Panc1 (cell line): ENCODE measurements around the gene INPP4B. TPM values are rescaled to one million over a fixed set of nuclear protein-coding genes. Genes with fewer than 3 reads are reported as not detected.

ENCODE experiments used
- ATAC-seq: fragments of 200-7000 bp; cut with Tn5 transposase; 2 replicates; pipeline ENCODE4 v1.9.1; 2020; ENCODE audit warnings: mild to moderate bottlenecking, moderate library complexity
- BruUV-seq: library from RNA; stranded (reverse); fragments of 400-500 nt; replicated peaks from 2 replicates; lab custom pipeline; 2021; lab: Mats Ljungman, UMichigan
- CTCF ChIA-PET: fragments of 300-600 bp; sonication (Branson Sonifier 250); formaldehyde crosslinking; loops from one replicate; lab custom pipeline; 2022; ENCODE audit warnings: antibody characterized with exemption; lab: Charles Lee
- POLR2A ChIA-PET: fragments of 300-600 bp; sonication (Branson Sonifier 250); formaldehyde crosslinking; loops from one replicate; lab custom pipeline; 2022; ENCODE audit warnings: antibody characterized with exemption; lab: Charles Lee
- DNase-seq: peaks from one replicate; pipeline ENCODE4 v3.0.0-alpha.2; 2010; ENCODE audit warnings: low read depth, low spot score
- H3K27ac ChIP-seq: 2 replicates; pipeline ENCODE4 v1.5.1; 2011; ENCODE audit warnings: mild to moderate bottlenecking, low read length, inconsistent platforms
- H3K27me3 ChIP-seq: fragments of 200-500 bp; sonication (Bioruptor generic); 2 replicates; pipeline ENCODE4 v1.6.0; 2014; ENCODE audit warnings: low read length, inconsistent platforms; ENCODE audit not compliant: control insufficient read depth, insufficient read depth
- H3K36me3 ChIP-seq: fragments of 200-500 bp; sonication (Bioruptor generic); 2 replicates; pipeline ENCODE4 v1.5.1; 2014; ENCODE audit warnings: inconsistent platforms, mild to moderate bottlenecking, low read length, moderate library complexity; ENCODE audit not compliant: control insufficient read depth, insufficient read depth
- H3K4me1 ChIP-seq: 2 replicates; pipeline ENCODE4 v1.5.1; 2011; ENCODE audit warnings: inconsistent platforms, mild to moderate bottlenecking, low read length, moderate library complexity; ENCODE audit not compliant: control insufficient read depth, insufficient read depth
- H3K4me3 ChIP-seq, 2 experiments: 2 replicates each; pipeline ENCODE4 v1.5.1; 2011 to 2012; ENCODE audit warnings: low read depth in 2 of 2, low read length in 2 of 2, mild to moderate bottlenecking in 2 of 2, inconsistent platforms in 1 of 2, moderate library complexity in 1 of 2
- H3K9me3 ChIP-seq: fragments of 200-500 bp; sonication (Bioruptor generic); 2 replicates; pipeline ENCODE4 v1.5.1; 2014; ENCODE audit warnings: low read depth, mild to moderate bottlenecking, inconsistent platforms, low read length, moderate library complexity; ENCODE audit not compliant: control insufficient read depth, insufficient read depth
- CTCF ChIP-seq: fragments of 450-650 bp; IDR thresholded peaks from 2 replicates; pipeline ENCODE4 v1.5.1; 2017; ENCODE audit warnings: mild to moderate bottlenecking
- POLR2AphosphoS5 ChIP-seq: IDR thresholded peaks from 2 replicates; pipeline ENCODE4 v1.6.1; 2012; ENCODE audit warnings: mild to moderate bottlenecking, low read depth, low read length, moderate library complexity
- REST ChIP-seq, 2 experiments: IDR thresholded peaks; 2 replicates each; pipeline ENCODE4 v1.6.1; 2011 to 2012; ENCODE audit warnings: low read depth in 2 of 2, control low read depth in 1 of 2, low read length in 1 of 2, mild to moderate bottlenecking in 1 of 2, moderate library complexity in 1 of 2; ENCODE audit not compliant: insufficient read depth in 1 of 2
- SIN3A ChIP-seq: IDR thresholded peaks from 2 replicates; pipeline ENCODE4 v1.6.1; 2012; ENCODE audit warnings: low read depth, mild to moderate bottlenecking, low read length, moderate library complexity, borderline replicate concordance; ENCODE audit not compliant: insufficient read depth
- TCF7L2 ChIP-seq: IDR thresholded peaks from 2 replicates; pipeline ENCODE4 v1.6.1; 2011; ENCODE audit warnings: mild to moderate bottlenecking, low read depth, low read length, inconsistent platforms
- in situ Hi-C: cut with HindIII; loops from 2 replicates; pipeline ENCODE4 v1.10.0; 2016; ENCODE audit warnings: low sequenced_read_pairs, low pct_unique_long_range_greater_than_20kb
- intact Hi-C: fragments of 100-400 bp; cut with micrococcal nuclease; formaldehyde crosslinking; loops from one replicate; pipeline ENCODE4 v1.10.0; 2022; ENCODE audit not compliant: unreplicated experiment
- total RNA-seq: library from RNA; stranded (reverse); gene quantifications from one replicate; pipeline ENCODE4 v1.2.1, GENCODE V29; 2021; ENCODE audit not compliant: unreplicated experiment

Gene INPP4B
- total RNA-seq, 1 experiment from 2014 or later: 4.5 TPM

GRCh38 chr4:142773505-142773904 lies 72.6 kb downstream of the INPP4B start:
- intact Hi-C loops (no loop called here), in situ Hi-C loops (no loop called here)
- BruUV-seq: no TSS peak
- ChIA-PET POLR2A (no interaction called here), CTCF (no interaction called here)
- no peaks in the 10 kb centered on the region for H3K27me3 ChIP-seq
- H3K36me3 ChIP-seq: no peaks in the 10 kb centered on the region
- no peaks in the 10 kb centered on the region for H3K4me1 ChIP-seq
- ATAC-seq (no peak), DNase-seq (no peak)
- H3K9me3 ChIP-seq: no peaks in the 10 kb centered on the region
- TF ChIP-seq CTCF: no peak
- TF ChIP-seq SIN3A: no peak
- TF ChIP-seq POLR2AphosphoS5: no peak
- TF ChIP-seq TCF7L2: no peak
- TF ChIP-seq REST (IDR thresholded peaks at IDR 0.05; ENCODE audit: insufficient read depth in 1 of 2, low read depth in 2 of 2, low read length in 1 of 2): no peak
- H3K27ac ChIP-seq: no peak overlapping the region
- no peak overlapping the region for H3K4me3 ChIP-seq

DNA sequence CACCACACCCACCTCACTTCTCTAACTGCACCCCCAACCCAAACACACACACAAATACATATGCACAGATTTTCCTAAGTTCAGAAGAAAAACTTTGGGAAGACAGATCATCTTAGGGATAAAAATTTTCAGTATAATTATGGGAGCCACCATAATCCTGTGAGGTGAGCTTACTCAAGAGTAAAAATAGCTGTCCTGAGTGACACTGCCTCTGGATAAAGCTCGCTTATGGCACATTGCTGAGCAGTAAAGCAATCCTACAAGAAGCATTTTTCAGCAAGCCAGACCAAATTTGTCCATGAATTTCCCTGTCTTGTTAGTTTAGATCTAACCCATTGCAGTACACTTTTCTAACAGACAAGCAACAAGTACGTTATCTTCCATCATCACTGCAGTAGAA lies 83.8 kb downstream of the INPP4B start:
- DNase-seq (no peak), ATAC-seq (no peak)
- in situ Hi-C loops: no loop called here
- intact Hi-C loops: no loop called here
- no TSS peak for BruUV-seq
- Histone ChIP-seq H3K9me3 (no peaks in the 10 kb centered on the region), H3K27ac (no peak overlapping the region), H3K36me3 (no peaks in the 10 kb centered on the region), H3K4me1 (no peaks in the 10 kb centered on the region), H3K4me3 (no peak overlapping the region), H3K27me3 (no peaks in the 10 kb centered on the region)
- no peak for TF ChIP-seq CTCF
- no peak for TF ChIP-seq TCF7L2
- TF ChIP-seq SIN3A: no peak
- CTCF ChIA-PET: no interaction called here
- POLR2A ChIA-PET: no interaction called here
